HepG2 (cell line): ENCODE data around the gene ZNF443. TPM values are rescaled to one million over a fixed set of nuclear protein-coding genes. Genes with fewer than 3 reads are reported as not detected.
A peak's percentile ranks its signal among the peaks of the same experiment; 100 is the strongest.

Source experiments
- ARNT ChIP-seq: fragments of 450-650 bp; IDR thresholded peaks from 2 replicates; pipeline ENCODE4 v1.6.1; 2017
- DNMT1 ChIP-seq: sonication (generic); formaldehyde crosslinking; IDR thresholded peaks from 2 replicates; pipeline ENCODE4 v1.5.1; 2020; ENCODE audit warnings: mild to moderate bottlenecking, missing genetic modification reagents
- MED13 ChIP-seq: sonication (generic); formaldehyde crosslinking; IDR thresholded peaks from 2 replicates; pipeline ENCODE4 v1.5.0; 2020; ENCODE audit warnings: missing genetic modification reagents
- MNT ChIP-seq: fragments of 450-650 bp; IDR thresholded peaks from 2 replicates; pipeline ENCODE4 v1.6.1; 2016
- PATZ1 ChIP-seq: sonication (generic); formaldehyde crosslinking; IDR thresholded peaks from 2 replicates; pipeline ENCODE4 v1.4.0; 2020; ENCODE audit warnings: missing genetic modification reagents
- RNF2 ChIP-seq: fragments of 450-650 bp; conservative IDR thresholded peaks from 2 replicates; pipeline ENCODE4 v1.6.1; 2016; ENCODE audit warnings: low read depth
- WIZ ChIP-seq: sonication (generic); formaldehyde crosslinking; IDR thresholded peaks from 2 replicates; pipeline ENCODE4 v1.5.1; 2020; ENCODE audit warnings: mild to moderate bottlenecking, missing genetic modification reagents
- ZBTB40 ChIP-seq, 2 experiments: fragments of 450-650 bp in 1 of 2; sonication (generic) in 1 of 2; formaldehyde crosslinking in 1 of 2; IDR thresholded peaks; 2 replicates each; pipeline versions ENCODE4 v1.6.1 to v1.8.0; 2016 to 2022; ENCODE audit warnings: antibody characterized with exemption in 1 of 2, mild to moderate bottlenecking in 1 of 2, missing genetic modification reagents in 1 of 2
- ZKSCAN8 ChIP-seq: IDR thresholded peaks from 2 replicates; pipeline ENCODE4 v1.6.1; 2016; ENCODE audit warnings: borderline replicate concordance, missing genetic modification reagents, missing compliant biosample characterization
- ZNF253 ChIP-seq: sonication (generic); formaldehyde crosslinking; IDR thresholded peaks from 2 replicates; pipeline ENCODE4 v1.8.0; 2022; ENCODE audit warnings: mild to moderate bottlenecking, missing genetic modification reagents, borderline replicate concordance
- ZNF543 ChIP-seq: sonication (generic); formaldehyde crosslinking; IDR thresholded peaks from 2 replicates; pipeline ENCODE4 v1.4.0; 2020; ENCODE audit warnings: mild to moderate bottlenecking, missing genetic modification reagents
- ZNF570 ChIP-seq: sonication (generic); formaldehyde crosslinking; IDR thresholded peaks from 2 replicates; pipeline ENCODE4 v1.4.0; 2020; ENCODE audit warnings: mild to moderate bottlenecking, missing genetic modification reagents, borderline replicate concordance
- polyA plus RNA-seq, 8 experiments: library from polyadenylated mRNA; depleted of rRNA in 3 of 8; stranded (reverse) in 7 of 8; unstranded in 1 of 8; fragments of >200 nt; fragmentation: Illumina TruSeq in 4 of 8; extraction: Trizol in 4 of 8; gene quantifications; 2 replicates each; pipeline versions ENCODE4 v1.2.1 to v1.2.3, GENCODE V29; 2011 to 2016; ENCODE audit warnings: low read depth in 4 of 8, missing spikeins in 1 of 8, mixed read lengths in 1 of 8; ENCODE audit not compliant: insufficient read depth in 1 of 8
- total RNA-seq, 5 experiments: library from RNA; depleted of rRNA; stranded (reverse); fragments of >200 nt; fragmentation: Illumina TruSeq; extraction: Trizol; gene quantifications; 2 replicates each; pipeline ENCODE4 v1.2.3, GENCODE V29; 2016; ENCODE audit warnings: low read depth in 1 of 5
- TF ChIP-seq, protein P1 (sequence below), 2 experiments: sonication (generic) in 1 of 2; formaldehyde crosslinking in 1 of 2; IDR thresholded peaks; 2 replicates each; pipeline versions ENCODE4 v1.4.0 to v1.6.1; 2018 to 2020; ENCODE audit warnings: missing genetic modification reagents in 2 of 2, borderline replicate concordance in 1 of 2, low read depth in 1 of 2, mild to moderate bottlenecking in 1 of 2, missing biosample characterization in 1 of 2

The ZNF443 gene
- total and polyA plus RNA-seq, 2 of the 13 experiments (the other 11 are each of a cell fraction or from before 2014, with no cell fraction given), result 3.6 to 19.0 TPM

DNA sequence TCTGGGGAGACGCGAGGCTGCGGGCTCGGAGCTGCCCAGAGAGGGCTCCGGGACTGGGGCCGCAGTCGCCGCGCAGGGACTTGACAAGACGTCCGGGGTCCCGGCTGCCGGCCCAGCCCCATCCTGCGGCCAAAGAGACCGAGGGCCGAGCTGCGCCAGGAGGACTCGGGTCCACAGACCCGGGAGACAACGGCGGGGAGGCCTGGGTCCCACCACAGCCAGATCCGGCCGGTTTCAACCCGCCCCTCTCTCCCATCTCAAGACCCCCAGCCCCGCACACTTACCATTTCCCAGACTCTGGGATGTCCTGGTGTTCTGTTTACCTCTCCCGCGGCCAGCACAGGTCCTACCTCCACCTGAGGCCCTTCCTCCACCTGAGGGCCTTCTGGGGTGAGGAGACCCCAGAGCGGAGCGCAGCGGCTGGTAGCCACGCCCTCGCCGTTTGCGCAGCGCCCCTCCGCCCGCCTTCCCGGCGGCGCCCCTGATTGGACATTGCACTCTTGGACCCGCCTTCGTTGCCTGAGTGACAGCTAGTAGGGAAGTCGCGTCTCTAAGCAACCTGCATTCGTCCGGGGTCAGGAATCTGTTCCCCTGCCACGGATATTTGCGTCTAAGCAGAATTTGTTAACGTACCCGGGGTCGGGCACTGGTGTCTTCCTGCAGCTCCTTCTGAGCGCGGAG is 43.7 kb upstream of the ZNF443 start, which contains the start of gene ZNF709 (continued):
- TF ChIP-seq MNT (no peak), ARNT (no peak), RNF2 (no peak), ZNF543 (peak; percentile 85), MED13 (CRISPR knock-in tag) (no peak), ZKSCAN8 (no peak), WIZ (CRISPR knock-in tag) (no peak), DNMT1 (CRISPR knock-in tag) (no peak), ZNF253 (CRISPR knock-in tag) (no peak), ZNF570 (CRISPR knock-in tag) (no peak), ZBTB40 (IDR thresholded peaks at IDR 0.05) (no peak), ZBTB40 (CRISPR knock-in tag; IDR thresholded peaks at IDR 0.05) (no peak), PATZ1 (CRISPR knock-in tag) (peak; percentile 35; the same call in 1 of the 2 replicates)
- TF ChIP-seq, protein P1, sequence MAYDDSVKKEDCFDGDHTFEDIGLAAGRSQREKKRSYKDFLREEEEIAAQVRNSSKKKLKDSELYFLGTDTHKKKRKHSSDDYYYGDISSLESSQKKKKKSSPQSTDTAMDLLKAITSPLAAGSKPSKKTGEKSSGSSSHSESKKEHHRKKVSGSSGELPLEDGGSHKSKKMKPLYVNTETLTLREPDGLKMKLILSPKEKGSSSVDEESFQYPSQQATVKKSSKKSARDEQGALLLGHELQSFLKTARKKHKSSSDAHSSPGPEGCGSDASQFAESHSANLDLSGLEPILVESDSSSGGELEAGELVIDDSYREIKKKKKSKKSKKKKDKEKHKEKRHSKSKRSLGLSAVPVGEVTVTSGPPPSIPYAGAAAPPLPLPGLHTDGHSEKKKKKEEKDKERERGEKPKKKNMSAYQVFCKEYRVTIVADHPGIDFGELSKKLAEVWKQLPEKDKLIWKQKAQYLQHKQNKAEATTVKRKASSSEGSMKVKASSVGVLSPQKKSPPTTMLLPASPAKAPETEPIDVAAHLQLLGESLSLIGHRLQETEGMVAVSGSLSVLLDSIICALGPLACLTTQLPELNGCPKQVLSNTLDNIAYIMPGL (CRISPR knock-in tag; IDR thresholded peaks at IDR 0.05; ENCODE audit: borderline replicate concordance in 1 of 2, low read depth in 1 of 2), result peak; percentile 72 to 87
